NCI-H524 (cell line): ENCODE data around the gene HUNK.
"Not testable (repeated sequence)": the region's sequence is repeated elsewhere in the genome, so short reads cannot be mapped to it uniquely, and the experiment has no call there.

Source experiments
- DNase-seq, 2 experiments: peaks; one replicate each; lab custom pipeline; 2025; lab: John Stamatoyannopoulos, UW

HUNK gene

GRCh38 chr21:31999810-32000468, 127.1 kb downstream of the HUNK start:
- no peak for DNase-seq

- DNase-seq: peak in 1 of 2 experiments; percentile 18
Observed at GRCh38 chr21:32001390-32001789, 128.6 kb downstream of the HUNK start.

- DNase-seq: no peak
Observed at GRCh38 chr21:32003411-32003810, 130.6 kb downstream of the HUNK start.

- DNase-seq: no peak
Observed at GRCh38 chr21:32004291-32004690, 131.5 kb downstream of the HUNK start.

GRCh38 chr21:32007456-32007855, 134.6 kb downstream of the HUNK start:
- no peak for DNase-seq

GRCh38 chr21:32008714-32009113, 135.9 kb downstream of the HUNK start:
- DNase-seq: no peak

- no peak for DNase-seq
Observed at GRCh38 chr21:32009263-32009662, 136.4 kb downstream of the HUNK start.

- no peak for DNase-seq
Observed at GRCh38 chr21:32015461-32016139, 142.8 kb downstream of the HUNK start.

- no peak for DNase-seq
Observed at GRCh38 chr21:32018381-32018780, 145.6 kb downstream of the HUNK start.

GRCh38 chr21:32020564-32020963, 147.7 kb downstream of the HUNK start:
- DNase-seq: no peak

GRCh38 chr21:32021319-32021994, 148.6 kb downstream of the HUNK start:
- no peak for DNase-seq

GRCh38 chr21:32022146-32022545, 149.3 kb downstream of the HUNK start:
- no peak for DNase-seq

- no peak for DNase-seq
Observed at GRCh38 chr21:32030146-32030652, 157.4 kb downstream of the HUNK start.

GRCh38 chr21:32034850-32035249, 162.0 kb downstream of the HUNK start:
- no peak for DNase-seq

- no peak for DNase-seq
Observed at GRCh38 chr21:32035617-32036016, 162.8 kb downstream of the HUNK start.

- DNase-seq: no peak
Observed at GRCh38 chr21:32036756-32037155, 163.9 kb downstream of the HUNK start.

GRCh38 chr21:32038751-32039150, 165.9 kb downstream of the HUNK start:
- DNase-seq: not testable (repeated sequence)

GRCh38 chr21:32043458-32043857, 170.6 kb downstream of the HUNK start:
- no peak for DNase-seq

GRCh38 chr21:32044205-32045180, 171.7 kb downstream of the HUNK start:
- no peak for DNase-seq

- no peak for DNase-seq
Observed at GRCh38 chr21:32046191-32046590, 173.4 kb downstream of the HUNK start.

- peak in 1 of 2 experiments; percentile 8 for DNase-seq
Observed at GRCh38 chr21:32048353-32048752, 175.5 kb downstream of the HUNK start.
